WTC11 (cell line): ENCODE measurements around the gene HLA-F. TPM values are rescaled to one million over a fixed set of nuclear protein-coding genes. Genes with fewer than 3 reads are reported as not detected.

Experiments
- ATAC-seq: fragments of 200-7000 bp; cut with Tn5 transposase; 2 replicates; pipeline ENCODE4 v1.10.0; 2021; ENCODE audit warnings: mild to moderate bottlenecking, moderate library complexity
- CTCF ChIA-PET: fragments of 300-600 bp; sonication (Branson Sonifier 250); formaldehyde crosslinking; loops from one replicate; lab custom pipeline; 2021; ENCODE audit warnings: antibody characterized with exemption; lab: Charles Lee
- POLR2A ChIA-PET: fragments of 350-600 bp; sonication (Branson Sonifier 250); formaldehyde crosslinking; loops from one replicate; lab custom pipeline; 2021; ENCODE audit warnings: antibody characterized with exemption; lab: Charles Lee
- DNase-seq: peaks from one replicate; pipeline ENCODE4 v3.0.0; 2021; ENCODE audit warnings: low spot score
- H3K27ac Mint-ChIP-seq: 2 replicates; pipeline ENCODE4 v1.8.0; 2021; ENCODE audit warnings: mixed read lengths
- H3K27me3 Mint-ChIP-seq: 2 replicates; pipeline ENCODE4 v1.8.0; 2021; ENCODE audit warnings: low read depth, mild to moderate bottlenecking, moderate library complexity, mixed read lengths
- H3K36me3 Mint-ChIP-seq: 2 replicates; pipeline ENCODE4 v1.8.0; 2021; ENCODE audit warnings: mixed read lengths
- H3K4me1 Mint-ChIP-seq: 2 replicates; pipeline ENCODE4 v1.8.0; 2022; ENCODE audit warnings: mixed read lengths
- H3K4me3 Mint-ChIP-seq: 2 replicates; pipeline ENCODE4 v1.8.0; 2021; ENCODE audit warnings: mild to moderate bottlenecking, moderate library complexity, mixed read lengths
- H3K9me3 Mint-ChIP-seq: 2 replicates; pipeline ENCODE4 v1.8.0; 2021; ENCODE audit warnings: mixed read lengths
- ARID4B ChIP-seq: sonication (generic); formaldehyde crosslinking; IDR thresholded peaks from 2 replicates; pipeline ENCODE4 v1.8.0; 2023; ENCODE audit warnings: missing genetic modification reagents, mild to moderate bottlenecking, borderline replicate concordance
- E2F4 ChIP-seq: sonication (generic); formaldehyde crosslinking; IDR thresholded peaks from 2 replicates; pipeline ENCODE4 v1.8.1; 2022; ENCODE audit warnings: low read depth, mild to moderate bottlenecking, moderate library complexity, missing genetic modification reagents, borderline replicate concordance
- EMX1 ChIP-seq: fragments of 250-450 bp; sonication (Bioruptor Pico); IDR thresholded peaks from 2 replicates; pipeline ENCODE4 v1.8.0; 2021; ENCODE audit warnings: mild to moderate bottlenecking
- FOXK1 ChIP-seq: sonication (generic); formaldehyde crosslinking; IDR thresholded peaks from 2 replicates; pipeline ENCODE4 v1.8.0; 2022; ENCODE audit warnings: mild to moderate bottlenecking, moderate library complexity, missing genetic modification reagents
- GTF2I ChIP-seq: fragments of 250-450 bp; sonication (Bioruptor Pico); conservative IDR thresholded peaks from 2 replicates; pipeline ENCODE4 v1.4.0; 2021; ENCODE audit warnings: mild to moderate bottlenecking
- HMGA2 ChIP-seq: fragments of 250-450 bp; sonication (Bioruptor Pico); IDR thresholded peaks from 2 replicates; pipeline ENCODE4 v1.4.0; 2021; ENCODE audit warnings: mild to moderate bottlenecking, moderate library complexity
- JAZF1 ChIP-seq: fragments of 250-450 bp; sonication (Bioruptor Pico); IDR thresholded peaks from 2 replicates; pipeline ENCODE4 v1.9.0; 2021; ENCODE audit warnings: moderate library complexity, mild to moderate bottlenecking, inconsistent platforms
- JUN ChIP-seq: sonication (generic); formaldehyde crosslinking; IDR thresholded peaks from 2 replicates; pipeline ENCODE4 v1.8.0; 2023; ENCODE audit warnings: mild to moderate bottlenecking, missing genetic modification reagents
- MYBL2 ChIP-seq: sonication (generic); formaldehyde crosslinking; IDR thresholded peaks from 2 replicates; pipeline ENCODE4 v1.8.1; 2023; ENCODE audit warnings: mild to moderate bottlenecking, moderate library complexity, missing genetic modification reagents
- PREB ChIP-seq: sonication (generic); formaldehyde crosslinking; IDR thresholded peaks from 2 replicates; pipeline ENCODE4 v1.8.1; 2022; ENCODE audit warnings: mild to moderate bottlenecking, missing genetic modification reagents, moderate library complexity, borderline replicate concordance
- SP1 ChIP-seq: sonication (generic); formaldehyde crosslinking; conservative IDR thresholded peaks from 2 replicates; pipeline ENCODE4 v1.8.1; 2022; ENCODE audit warnings: missing genetic modification reagents
- TEAD1 ChIP-seq: sonication (generic); formaldehyde crosslinking; IDR thresholded peaks from 2 replicates; pipeline ENCODE4 v1.8.0; 2022; ENCODE audit warnings: mild to moderate bottlenecking, missing genetic modification reagents
- USF2 ChIP-seq: sonication (generic); formaldehyde crosslinking; IDR thresholded peaks from 2 replicates; pipeline ENCODE4 v1.8.1; 2023; ENCODE audit warnings: mild to moderate bottlenecking, missing genetic modification reagents, moderate library complexity
- ZNF219 ChIP-seq: sonication (generic); formaldehyde crosslinking; IDR thresholded peaks from 2 replicates; pipeline ENCODE4 v1.8.0; 2023; ENCODE audit warnings: missing genetic modification reagents, mild to moderate bottlenecking, borderline replicate concordance
- ZNF281 ChIP-seq: sonication (generic); formaldehyde crosslinking; IDR thresholded peaks from 2 replicates; pipeline ENCODE4 v1.8.0; 2023; ENCODE audit warnings: mild to moderate bottlenecking, missing genetic modification reagents
- ZNF423 ChIP-seq: fragments of 250-450 bp; sonication (Bioruptor Pico); IDR thresholded peaks from 2 replicates; pipeline ENCODE4 v2.1.2; 2022; ENCODE audit warnings: mild to moderate bottlenecking, moderate library complexity
- ZNF425 ChIP-seq: fragments of 250-450 bp; sonication (Bioruptor Pico); conservative IDR thresholded peaks from 2 replicates; pipeline ENCODE4 v1.9.0; 2021; ENCODE audit warnings: mild to moderate bottlenecking
- ZNF532 ChIP-seq: fragments of 250-450 bp; sonication (Bioruptor Pico); IDR thresholded peaks from 2 replicates; pipeline ENCODE4 v1.9.0; 2021; ENCODE audit warnings: mild to moderate bottlenecking, borderline replicate concordance
- total RNA-seq: library from RNA; stranded (reverse); gene quantifications from 3 replicates; pipeline ENCODE4 v1.2.3, GENCODE V29; 2021

HLA-F gene
- total RNA-seq, 1 experiment from 2014 or later, result 7.5 TPM

GRCh38 chr6:29745855-29746449 lies 22.7 kb downstream of the HLA-F start:
- no peak for ATAC-seq
- H3K9me3 Mint-ChIP-seq, result peaks cover 6% of the 10 kb centered on the region; the same call in 1 of the 2 replicates
- no peak overlapping the region for H3K27ac Mint-ChIP-seq
- H3K4me1 Mint-ChIP-seq, result peaks cover 19% of the 10 kb centered on the region
- no peaks in the 10 kb centered on the region for H3K36me3 Mint-ChIP-seq
- H3K27me3 Mint-ChIP-seq, result peaks cover 65% of the 10 kb centered on the region
- POLR2A ChIA-PET, result no interaction called here
- H3K4me3 Mint-ChIP-seq, result no peak overlapping the region
- DNase-seq, result no peak
- CTCF ChIA-PET, result no interaction called here
- TF ChIP-seq ZNF423 (CRISPR knock-in tag), result no peak
- no peak for TF ChIP-seq USF2
- no peak for TF ChIP-seq ZNF425 (CRISPR knock-in tag)
- no peak for TF ChIP-seq ZNF281 (CRISPR knock-in tag)
- no peak for TF ChIP-seq HMGA2 (CRISPR knock-in tag)
- TF ChIP-seq E2F4 (CRISPR knock-in tag), result no peak
- TF ChIP-seq ARID4B, result no peak
- no peak for TF ChIP-seq TEAD1 (CRISPR knock-in tag)
- no peak for TF ChIP-seq JAZF1 (CRISPR knock-in tag)
- TF ChIP-seq FOXK1 (CRISPR knock-in tag), result no peak
- no peak for TF ChIP-seq SP1 (CRISPR knock-in tag)
- TF ChIP-seq ZNF219, result no peak
- no peak for TF ChIP-seq GTF2I (CRISPR knock-in tag)
- TF ChIP-seq MYBL2 (CRISPR knock-in tag), result no peak
- no peak for TF ChIP-seq PREB (CRISPR knock-in tag)
- no peak for TF ChIP-seq EMX1
- no peak for TF ChIP-seq ZNF532 (CRISPR knock-in tag)
- TF ChIP-seq JUN (CRISPR knock-in tag), result no peak
